ENCODE measurements around the gene PDE6B.
"Not testable (repeated sequence)": the region's sequence is repeated elsewhere in the genome, so short reads cannot be mapped to it uniquely, and the experiment has no call there.

GRCh38 chr4:694341-694940 is 69.1 kb downstream of the PDE6B start:
- TF ChIP-seq, protein P1, sequence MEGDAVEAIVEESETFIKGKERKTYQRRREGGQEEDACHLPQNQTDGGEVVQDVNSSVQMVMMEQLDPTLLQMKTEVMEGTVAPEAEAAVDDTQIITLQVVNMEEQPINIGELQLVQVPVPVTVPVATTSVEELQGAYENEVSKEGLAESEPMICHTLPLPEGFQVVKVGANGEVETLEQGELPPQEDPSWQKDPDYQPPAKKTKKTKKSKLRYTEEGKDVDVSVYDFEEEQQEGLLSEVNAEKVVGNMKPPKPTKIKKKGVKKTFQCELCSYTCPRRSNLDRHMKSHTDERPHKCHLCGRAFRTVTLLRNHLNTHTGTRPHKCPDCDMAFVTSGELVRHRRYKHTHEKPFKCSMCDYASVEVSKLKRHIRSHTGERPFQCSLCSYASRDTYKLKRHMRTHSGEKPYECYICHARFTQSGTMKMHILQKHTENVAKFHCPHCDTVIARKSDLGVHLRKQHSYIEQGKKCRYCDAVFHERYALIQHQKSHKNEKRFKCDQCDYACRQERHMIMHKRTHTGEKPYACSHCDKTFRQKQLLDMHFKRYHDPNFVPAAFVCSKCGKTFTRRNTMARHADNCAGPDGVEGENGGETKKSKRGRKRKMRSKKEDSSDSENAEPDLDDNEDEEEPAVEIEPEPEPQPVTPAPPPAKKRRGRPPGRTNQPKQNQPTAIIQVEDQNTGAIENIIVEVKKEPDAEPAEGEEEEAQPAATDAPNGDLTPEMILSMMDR (IDR thresholded peaks at IDR 0.05; ENCODE audit: low read depth, low read length) = not testable (repeated sequence)
- not testable (repeated sequence) for TF ChIP-seq EZH2phosphoT487 (IDR thresholded peaks at IDR 0.05; ENCODE audit: low read depth)
